ACHN (cell line): ENCODE measurements around the gene BACE2.
A peak's percentile ranks its signal among the peaks of the same experiment; 100 is the strongest.

Experiments
- DNase-seq: peaks from one replicate; pipeline ENCODE4 v3.0.0-alpha.2; 2015
- in situ Hi-C: cut with HindIII; loops from 2 replicates; pipeline ENCODE4 v1.10.0; 2017; ENCODE audit warnings: low sequenced_read_pairs, low pct_ligation_motif_present, low pct_unique_long_range_greater_than_20kb

Gene BACE2

GRCh38 chr21:41147096-41147978 lies 20.6 kb upstream of the BACE2 start:
- no peak for DNase-seq
- in situ Hi-C loops, result no loop called here

- in situ Hi-C loops, result no loop called here
- no peak for DNase-seq
These were observed 20.0 kb upstream of the BACE2 start for GRCh38 chr21:41147979-41148355.

GRCh38 chr21:41148798-41149197 lies 19.2 kb upstream of the BACE2 start:
- no peak for DNase-seq
- in situ Hi-C loops, result no loop called here

GRCh38 chr21:41149199-41149598 lies 18.8 kb upstream of the BACE2 start:
- DNase-seq, result no peak
- in situ Hi-C loops, result no loop called here

DNA sequence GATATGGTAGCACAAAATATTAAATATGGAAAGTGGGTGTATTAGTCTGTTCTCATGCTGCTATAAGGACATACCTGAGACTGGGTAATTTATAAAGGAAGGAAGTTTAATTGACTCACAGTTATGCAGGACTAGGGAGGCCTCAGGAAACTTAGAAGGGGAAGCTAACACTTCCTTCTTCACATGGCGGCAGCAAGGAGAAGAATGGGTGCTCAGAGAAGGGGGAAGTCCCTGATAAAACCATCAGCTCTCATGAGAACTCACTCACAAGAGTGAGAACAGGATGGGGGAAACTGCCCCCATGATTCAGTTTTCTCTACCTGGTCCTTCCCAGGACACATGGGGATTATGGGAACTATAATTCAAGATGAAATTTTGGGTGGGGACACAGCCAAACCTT lies 15.8 kb upstream of the BACE2 start:
- in situ Hi-C loops, result no loop called here
- DNase-seq, result no peak

DNA sequence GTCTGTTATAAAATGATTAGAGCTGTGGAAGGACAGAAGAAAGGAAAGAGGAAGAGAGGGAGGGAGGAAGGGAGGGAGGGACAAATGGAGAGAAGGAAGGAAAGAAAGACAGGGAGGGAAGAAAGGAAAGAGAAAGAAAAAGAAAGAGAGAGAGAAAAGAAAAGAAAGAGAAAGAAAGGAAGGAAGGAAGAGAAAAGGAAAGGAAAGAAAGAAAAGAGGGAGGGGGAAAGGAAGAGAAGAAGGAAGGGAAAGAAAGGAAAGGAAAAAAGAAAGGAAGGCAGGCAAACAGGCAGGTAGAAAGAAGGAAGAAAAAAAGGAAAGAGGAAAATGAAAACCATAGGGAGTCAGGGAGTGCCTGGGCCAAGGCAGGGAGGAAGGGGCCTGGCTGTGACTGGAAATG lies 14.5 kb upstream of the BACE2 start:
- in situ Hi-C loops, result no loop called here
- DNase-seq, result no peak

DNA sequence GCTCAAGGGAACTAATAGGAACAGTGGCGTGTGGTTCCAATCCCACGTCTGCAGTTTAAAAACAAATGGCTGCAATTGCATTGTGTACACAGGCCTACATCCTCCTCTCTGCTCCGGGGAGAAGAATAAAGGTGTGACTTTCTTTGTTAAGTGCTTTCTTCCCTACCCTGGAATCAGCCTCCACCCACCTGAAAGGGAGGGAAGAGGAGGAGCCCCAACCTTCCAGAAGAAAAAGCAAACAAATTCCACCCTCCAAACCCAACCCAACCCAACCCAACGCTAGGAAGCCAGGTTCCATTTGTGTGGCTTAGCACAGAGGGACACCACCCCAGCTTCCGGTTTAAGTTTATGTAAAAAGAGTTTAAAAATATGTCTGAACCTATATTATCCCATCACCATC lies 11.8 kb upstream of the BACE2 start:
- in situ Hi-C loops, result no loop called here
- DNase-seq, result no peak

DNA sequence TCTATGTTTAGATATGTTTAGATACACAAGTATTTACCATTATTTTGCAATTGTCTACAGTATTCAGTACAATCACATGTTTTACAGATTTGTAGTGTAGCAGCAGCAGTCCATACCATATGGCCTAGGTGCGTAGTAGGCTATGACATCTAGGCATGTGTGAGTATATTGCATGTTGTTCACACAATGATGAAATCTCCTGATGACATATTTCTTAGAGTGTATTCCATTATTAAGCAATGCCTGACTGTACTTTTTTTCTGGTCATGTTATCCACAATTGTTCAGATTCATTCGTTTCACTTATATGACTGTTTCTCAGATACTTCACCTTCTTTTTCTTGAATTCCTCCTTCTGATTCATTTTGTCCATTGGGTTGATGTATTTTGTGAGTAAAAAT lies 9.9 kb upstream of the BACE2 start:
- DNase-seq, result no peak
- in situ Hi-C loops, result no loop called here

- no peak for DNase-seq
- in situ Hi-C loops, result no loop called here
These were observed 7.9 kb upstream of the BACE2 start for GRCh38 chr21:41160036-41160435.

DNA sequence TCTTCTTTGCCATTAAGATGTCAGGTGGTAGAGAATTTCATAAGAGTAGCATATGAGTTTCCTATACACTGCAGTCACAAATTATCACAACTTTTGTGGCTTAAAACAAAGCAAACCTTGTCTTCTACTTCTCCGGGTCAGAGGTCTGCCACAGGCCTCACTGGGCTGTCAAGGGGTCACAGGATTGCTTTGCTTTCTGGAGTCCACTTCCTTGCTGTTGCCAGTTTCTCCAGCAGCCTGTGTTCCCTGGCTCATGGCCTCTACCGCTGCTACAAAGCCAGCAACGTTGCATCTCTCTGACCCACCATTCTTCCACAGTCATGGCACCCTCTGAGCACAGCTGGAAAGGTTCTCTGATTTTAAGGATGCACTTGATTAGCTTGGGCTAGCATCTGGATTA lies 6.5 kb upstream of the BACE2 start:
- in situ Hi-C loops, result no loop called here

DNA sequence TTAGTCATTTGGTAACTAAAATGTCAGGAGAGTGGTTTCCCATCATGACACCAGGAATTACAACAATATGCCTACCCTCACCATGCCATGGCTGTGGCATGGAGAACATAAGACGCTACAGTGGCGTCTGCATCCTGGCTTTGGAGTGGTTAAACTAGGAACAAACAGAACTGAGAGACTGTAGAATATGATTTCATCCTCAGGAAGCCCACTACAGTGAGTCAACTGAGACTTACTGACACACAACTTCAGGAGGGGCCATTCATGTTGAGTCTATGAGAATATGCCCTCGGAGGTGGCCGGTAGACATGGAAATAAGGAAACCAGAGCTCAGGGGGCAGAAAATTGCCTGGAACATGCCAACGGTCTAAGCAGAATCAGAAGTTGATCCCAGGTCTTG lies 5.9 kb upstream of the BACE2 start:
- DNase-seq, result no peak
- in situ Hi-C loops, result no loop called here

More for the DNA sequence above, 6.5 kb upstream of the BACE2 start:
- DNase-seq, result no peak

DNA sequence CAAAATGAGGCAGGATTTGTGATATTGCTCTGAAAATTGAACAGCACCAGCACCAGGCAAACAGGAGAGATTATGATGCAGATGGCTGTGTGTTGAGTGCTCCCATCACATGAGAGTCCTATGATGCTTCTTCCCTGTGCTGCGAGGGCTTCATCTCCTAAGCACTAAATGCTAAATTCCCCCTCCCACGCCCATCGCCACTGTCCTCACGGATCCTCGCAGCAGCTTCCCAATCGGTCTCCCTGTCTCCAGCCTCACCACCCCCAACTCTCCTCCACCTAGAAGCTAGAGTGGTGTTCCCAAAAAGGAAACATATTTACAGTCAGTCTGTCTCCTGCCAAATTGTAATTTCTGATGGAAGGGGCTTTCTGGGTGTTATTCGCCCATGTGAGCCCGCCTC lies 4.9 kb upstream of the BACE2 start:
- in situ Hi-C loops, result no loop called here
- DNase-seq, result no peak

GRCh38 chr21:41164052-41164451 lies 3.9 kb upstream of the BACE2 start:
- no peak for DNase-seq
- in situ Hi-C loops, result no loop called here

- peak; percentile 33 for DNase-seq
These were observed 2.8 kb upstream of the BACE2 start for GRCh38 chr21:41164981-41165655.

DNA sequence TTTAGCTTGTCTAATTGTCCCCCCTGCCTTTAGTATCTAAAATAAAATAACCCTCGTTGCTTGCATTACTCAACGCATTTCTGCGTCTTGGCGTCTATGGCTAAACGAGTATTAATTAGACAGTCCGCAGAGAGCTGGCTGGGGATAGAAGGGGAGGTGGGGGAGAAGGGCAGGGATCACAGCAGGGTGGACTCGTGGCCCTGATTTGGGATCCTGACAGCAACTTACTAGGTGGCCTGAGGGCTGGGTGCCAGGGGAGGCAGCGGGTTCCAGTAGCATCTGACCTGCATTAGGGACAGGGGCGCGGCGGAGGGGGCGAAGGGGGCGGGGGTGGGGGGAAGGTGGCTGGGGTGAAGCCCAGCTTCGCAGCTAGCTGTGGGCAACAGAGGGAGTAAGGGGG lies 1.1 kb upstream of the BACE2 start:
- in situ Hi-C loops, result no loop called here
- DNase-seq, result peak; percentile 10

More at GRCh38 chr21:41164981-41165655, 2.8 kb upstream of the BACE2 start:
- in situ Hi-C loops, result no loop called here

GRCh38 chr21:41168391-41169257 lies 664 bp downstream of the BACE2 start:
- peak; percentile 62 for DNase-seq
- in situ Hi-C loops, result no loop called here

DNA sequence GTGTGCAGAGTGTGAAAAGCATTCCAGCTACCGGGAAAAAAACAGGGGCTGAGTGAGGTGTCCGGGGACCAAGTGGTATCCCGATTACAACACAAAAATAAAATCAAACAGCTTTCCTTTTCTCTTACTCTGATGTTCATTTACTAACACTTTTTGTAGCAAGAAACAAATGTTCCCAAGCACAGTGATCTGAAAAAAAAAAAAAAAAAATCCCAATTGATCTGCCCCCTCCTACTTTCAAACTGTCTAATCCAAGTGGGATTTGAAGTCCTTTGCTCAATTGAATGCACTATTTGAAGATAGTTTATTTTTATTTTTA lies 1.3 kb downstream of the BACE2 start:
- in situ Hi-C loops, result no loop called here
- DNase-seq, result no peak

GRCh38 chr21:41169701-41170100 lies 1.7 kb downstream of the BACE2 start:
- in situ Hi-C loops, result no loop called here
- no peak for DNase-seq

GRCh38 chr21:41170442-41170841 lies 2.5 kb downstream of the BACE2 start:
- in situ Hi-C loops, result no loop called here
- peak; percentile 61 for DNase-seq
